RKO (cell line): ENCODE results near the gene STXBP5.

ENCODE experiments used
- DNase-seq: peaks from one replicate; pipeline ENCODE4 v3.0.0-alpha.2; 2016; ENCODE audit warnings: low spot score

STXBP5 gene

GRCh38 chr6:147178355-147178754 lies 25.9 kb upstream of the STXBP5 start:
- DNase-seq = no peak

- DNase-seq = no peak
Measured at GRCh38 chr6:147179809-147180208, 24.4 kb upstream of the STXBP5 start.

- DNase-seq = no peak
Measured at GRCh38 chr6:147180926-147181325, 23.3 kb upstream of the STXBP5 start.

- no peak for DNase-seq
Measured at GRCh38 chr6:147184379-147184778, 19.8 kb upstream of the STXBP5 start.

- no peak for DNase-seq
Measured at GRCh38 chr6:147185216-147185615, 19.0 kb upstream of the STXBP5 start.

GRCh38 chr6:147190556-147190955 lies 13.7 kb upstream of the STXBP5 start:
- DNase-seq = no peak

GRCh38 chr6:147192278-147192911 lies 11.8 kb upstream of the STXBP5 start:
- no peak for DNase-seq

GRCh38 chr6:147194652-147195411 lies 9.4 kb upstream of the STXBP5 start:
- no peak for DNase-seq

GRCh38 chr6:147195510-147195909 lies 8.7 kb upstream of the STXBP5 start:
- DNase-seq = no peak

- DNase-seq = no peak
Measured at GRCh38 chr6:147195987-147196386, 8.2 kb upstream of the STXBP5 start.

- DNase-seq = no peak
Measured at GRCh38 chr6:147200711-147201110, 3.5 kb upstream of the STXBP5 start.

- DNase-seq = no peak
Measured at GRCh38 chr6:147201885-147202515, 2.2 kb upstream of the STXBP5 start.

GRCh38 chr6:147202516-147203310 lies 1.5 kb upstream of the STXBP5 start:
- peak; percentile 96 for DNase-seq

- peak; percentile 70 for DNase-seq
Measured at GRCh38 chr6:147203311-147204059, 732 bp upstream of the STXBP5 start.

GRCh38 chr6:147204843-147205311 lies 660 bp downstream of the STXBP5 start:
- peak; percentile 44 for DNase-seq

GRCh38 chr6:147205690-147206600 lies 1.7 kb downstream of the STXBP5 start:
- DNase-seq = no peak

- DNase-seq = no peak
Measured at GRCh38 chr6:147207351-147207750, 3.1 kb downstream of the STXBP5 start.

GRCh38 chr6:147207837-147208754 lies 3.9 kb downstream of the STXBP5 start:
- DNase-seq = no peak

- no peak for DNase-seq
Measured at GRCh38 chr6:147209762-147210449, 5.7 kb downstream of the STXBP5 start.
